ENCODE results near the gene SRPX.

Gene SRPX

DNA sequence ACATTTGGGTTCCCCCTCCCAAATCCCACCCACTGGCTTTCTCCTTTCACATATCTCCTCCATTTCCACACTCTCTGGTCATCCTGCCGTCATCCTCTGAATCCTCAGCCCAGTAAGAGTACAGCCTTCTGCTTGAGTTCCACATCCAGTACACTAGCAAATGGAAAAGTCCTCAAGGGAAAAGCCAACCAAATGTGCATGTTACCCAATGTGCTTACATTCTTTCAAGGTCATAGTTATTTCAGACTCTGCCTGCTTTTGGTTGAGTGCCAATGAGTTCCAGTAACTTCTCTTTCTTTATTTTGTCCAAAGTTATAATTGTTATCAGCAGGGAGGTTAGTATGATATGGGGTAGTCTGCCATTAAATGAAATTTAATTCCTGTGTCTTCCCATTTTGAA lies 78.1 kb downstream of the SRPX start:
- H3K27ac ChIP-seq (ENCODE audit: low read depth, low read length, poor library complexity, severe bottlenecking), result no peak overlapping the region

DNA sequence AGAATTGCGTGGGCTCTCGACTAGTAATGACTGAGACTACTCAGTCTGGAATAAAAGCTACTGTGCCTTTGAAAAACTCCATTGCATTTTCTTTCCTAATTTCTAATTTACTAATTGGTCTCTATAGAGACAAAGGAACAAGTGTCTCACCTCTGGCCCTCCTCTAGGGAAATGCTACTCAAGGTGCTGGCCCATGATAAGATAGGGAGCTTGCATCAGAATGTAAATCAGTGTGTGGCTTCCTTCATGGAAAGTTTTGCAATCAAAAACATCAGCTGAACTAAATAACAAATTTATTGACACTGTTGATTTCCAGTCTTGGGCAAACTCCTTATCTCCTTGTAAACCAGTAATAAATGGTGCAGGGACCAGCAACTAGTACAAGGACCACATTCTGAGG lies 81.8 kb downstream of the SRPX start:
- Histone ChIP-seq H3K27me3 (ENCODE audit: insufficient read depth, low read length) (no peaks in the 10 kb centered on the region), H2AFZ (ENCODE audit: low read length) (no peak overlapping the region), H3K4me1 (ENCODE audit: insufficient read depth, low read length, severe bottlenecking) (no peaks in the 10 kb centered on the region), H3K4me2 (ENCODE audit: low read length) (no peak overlapping the region), H4K20me1 (ENCODE audit: insufficient read depth, low read length) (no peaks in the 10 kb centered on the region), H3K9me3 (ENCODE audit: low read length) (no peaks in the 10 kb centered on the region), H3K9ac (ENCODE audit: low read length) (no peak overlapping the region), H3K9me2 (ENCODE audit: low read depth, low read length) (no peaks in the 10 kb centered on the region), H3K36me3 (ENCODE audit: insufficient read depth, low read length) (no peaks in the 10 kb centered on the region), H3K4me3 (ENCODE audit: low read depth, low read length, poor library complexity, severe bottlenecking) (no peak overlapping the region), H3K79me2 (ENCODE audit: insufficient read depth, low read length) (no peaks in the 10 kb centered on the region), H3F3A (ENCODE audit: insufficient read depth, low read length) (no peaks in the 10 kb centered on the region), H3K27ac (ENCODE audit: low read depth, low read length, poor library complexity, severe bottlenecking) (no peak overlapping the region)
- TF ChIP-seq, protein P1, sequence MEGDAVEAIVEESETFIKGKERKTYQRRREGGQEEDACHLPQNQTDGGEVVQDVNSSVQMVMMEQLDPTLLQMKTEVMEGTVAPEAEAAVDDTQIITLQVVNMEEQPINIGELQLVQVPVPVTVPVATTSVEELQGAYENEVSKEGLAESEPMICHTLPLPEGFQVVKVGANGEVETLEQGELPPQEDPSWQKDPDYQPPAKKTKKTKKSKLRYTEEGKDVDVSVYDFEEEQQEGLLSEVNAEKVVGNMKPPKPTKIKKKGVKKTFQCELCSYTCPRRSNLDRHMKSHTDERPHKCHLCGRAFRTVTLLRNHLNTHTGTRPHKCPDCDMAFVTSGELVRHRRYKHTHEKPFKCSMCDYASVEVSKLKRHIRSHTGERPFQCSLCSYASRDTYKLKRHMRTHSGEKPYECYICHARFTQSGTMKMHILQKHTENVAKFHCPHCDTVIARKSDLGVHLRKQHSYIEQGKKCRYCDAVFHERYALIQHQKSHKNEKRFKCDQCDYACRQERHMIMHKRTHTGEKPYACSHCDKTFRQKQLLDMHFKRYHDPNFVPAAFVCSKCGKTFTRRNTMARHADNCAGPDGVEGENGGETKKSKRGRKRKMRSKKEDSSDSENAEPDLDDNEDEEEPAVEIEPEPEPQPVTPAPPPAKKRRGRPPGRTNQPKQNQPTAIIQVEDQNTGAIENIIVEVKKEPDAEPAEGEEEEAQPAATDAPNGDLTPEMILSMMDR (IDR thresholded peaks at IDR 0.05; ENCODE audit: low read length), result no peak
- TF ChIP-seq EZH2 (IDR thresholded peaks at IDR 0.05; ENCODE audit: borderline replicate concordance, low read length), result no peak

More for the DNA sequence above, 78.1 kb downstream of the SRPX start:
- no peaks in the 10 kb centered on the region for H3K9me2 ChIP-seq (ENCODE audit: low read depth, low read length)
- H3K9me3 ChIP-seq (ENCODE audit: low read length), result no peaks in the 10 kb centered on the region
- H3K4me1 ChIP-seq (ENCODE audit: insufficient read depth, low read length, severe bottlenecking), result no peaks in the 10 kb centered on the region
- H3K4me3 ChIP-seq (ENCODE audit: low read depth, low read length, poor library complexity, severe bottlenecking), result no peak overlapping the region
- H3K4me2 ChIP-seq (ENCODE audit: low read length), result no peak overlapping the region
- no peaks in the 10 kb centered on the region for H3K27me3 ChIP-seq (ENCODE audit: insufficient read depth, low read length)
- H4K20me1 ChIP-seq (ENCODE audit: insufficient read depth, low read length), result no peaks in the 10 kb centered on the region
- H3K9ac ChIP-seq (ENCODE audit: low read length), result no peak overlapping the region
- TF ChIP-seq, protein P1 (IDR thresholded peaks at IDR 0.05; ENCODE audit: low read length), result no peak
- TF ChIP-seq EZH2 (IDR thresholded peaks at IDR 0.05; ENCODE audit: borderline replicate concordance, low read length), result no peak
- no peaks in the 10 kb centered on the region for H3K79me2 ChIP-seq (ENCODE audit: insufficient read depth, low read length)
- no peaks in the 10 kb centered on the region for H3F3A ChIP-seq (ENCODE audit: insufficient read depth, low read length)
- H3K36me3 ChIP-seq (ENCODE audit: insufficient read depth, low read length), result no peaks in the 10 kb centered on the region
- no peak overlapping the region for H2AFZ ChIP-seq (ENCODE audit: low read length)

DNA sequence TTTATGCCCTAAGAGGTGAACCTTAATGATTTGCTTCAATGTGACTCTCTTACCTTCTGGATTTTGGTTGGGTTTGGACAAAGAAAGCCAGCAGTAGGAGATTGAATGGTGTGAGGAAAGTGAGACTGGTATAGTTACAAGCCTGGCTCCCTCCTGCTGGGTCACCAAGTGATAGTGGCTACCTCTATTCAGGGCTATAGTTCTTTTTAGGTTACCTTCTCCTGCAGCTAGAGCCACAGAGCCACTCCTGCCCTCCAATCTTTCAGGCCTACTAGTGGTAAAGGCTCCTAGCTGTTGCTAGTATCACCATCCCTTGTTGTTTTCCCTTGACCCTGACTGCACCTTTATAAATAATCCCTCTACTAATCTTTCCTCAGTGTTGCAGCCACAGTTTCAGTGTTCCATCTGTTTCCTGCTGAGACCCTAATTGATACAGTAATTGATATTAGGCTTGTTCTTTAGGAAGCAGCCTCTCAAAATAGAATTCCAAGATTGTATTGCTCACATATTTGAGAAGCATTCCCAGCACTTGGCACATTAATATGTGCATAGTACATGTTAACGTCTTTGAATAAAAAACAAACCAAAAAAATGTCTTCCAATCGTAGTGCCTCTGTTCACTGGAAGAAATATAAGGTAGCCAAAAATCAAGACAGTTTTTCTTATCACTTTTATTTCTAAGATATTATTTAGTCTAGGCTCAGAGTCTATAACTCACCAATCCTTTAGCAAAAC lies 82.3 kb downstream of the SRPX start:
- Histone ChIP-seq H3K4me2 (ENCODE audit: low read length) (no peak overlapping the region), H3K9me2 (ENCODE audit: low read depth, low read length) (no peaks in the 10 kb centered on the region), H2AFZ (ENCODE audit: low read length) (no peak overlapping the region), H3K36me3 (ENCODE audit: insufficient read depth, low read length) (no peaks in the 10 kb centered on the region), H3K27me3 (ENCODE audit: insufficient read depth, low read length) (no peaks in the 10 kb centered on the region), H3K9me3 (ENCODE audit: low read length) (no peaks in the 10 kb centered on the region), H3K4me1 (ENCODE audit: insufficient read depth, low read length, severe bottlenecking) (no peaks in the 10 kb centered on the region), H4K20me1 (ENCODE audit: insufficient read depth, low read length) (no peaks in the 10 kb centered on the region), H3K27ac (ENCODE audit: low read depth, low read length, poor library complexity, severe bottlenecking) (no peak overlapping the region), H3K4me3 (ENCODE audit: low read depth, low read length, poor library complexity, severe bottlenecking) (no peak overlapping the region), H3K9ac (ENCODE audit: low read length) (no peak overlapping the region), H3K79me2 (ENCODE audit: insufficient read depth, low read length) (no peaks in the 10 kb centered on the region), H3F3A (ENCODE audit: insufficient read depth, low read length) (no peaks in the 10 kb centered on the region)
- TF ChIP-seq, protein P1 (IDR thresholded peaks at IDR 0.05; ENCODE audit: low read length), result no peak
- TF ChIP-seq EZH2 (IDR thresholded peaks at IDR 0.05; ENCODE audit: borderline replicate concordance, low read length), result no peak

Measured in OCI-LY1 (cell line).